GM19099 (cell line): ENCODE results near the gene TBC1D21.

Source experiments
- POLR2A ChIP-seq: IDR thresholded peaks from 3 replicates; pipeline ENCODE4 v1.6.1; 2011; ENCODE audit warnings: low read depth; ENCODE audit not compliant: insufficient read length; ENCODE audit errors: extremely low read depth

TBC1D21 gene

GRCh38 chr15:73908822-73909122 is 35.4 kb downstream of the TBC1D21 start:
- no peak for TF ChIP-seq POLR2A

GRCh38 chr15:73909651-73910050 is 36.3 kb downstream of the TBC1D21 start:
- TF ChIP-seq POLR2A = no peak

GRCh38 chr15:73910522-73911303 is 37.3 kb downstream of the TBC1D21 start:
- no peak for TF ChIP-seq POLR2A

- no peak for TF ChIP-seq POLR2A
Observed at GRCh38 chr15:73912030-73912596, 38.7 kb downstream of the TBC1D21 start.

- TF ChIP-seq POLR2A = no peak
Observed at GRCh38 chr15:73914145-73914544, 40.8 kb downstream of the TBC1D21 start.

GRCh38 chr15:73915082-73915481 is 41.7 kb downstream of the TBC1D21 start:
- TF ChIP-seq POLR2A = no peak

- TF ChIP-seq POLR2A = no peak
Observed at GRCh38 chr15:73918784-73919183, 45.4 kb downstream of the TBC1D21 start.

- no peak for TF ChIP-seq POLR2A
Observed at GRCh38 chr15:73919706-73920105, 46.3 kb downstream of the TBC1D21 start.

GRCh38 chr15:73921254-73921925 is 48.0 kb downstream of the TBC1D21 start:
- TF ChIP-seq POLR2A = no peak

GRCh38 chr15:73922186-73923151 is 49.1 kb downstream of the TBC1D21 start:
- no peak for TF ChIP-seq POLR2A

GRCh38 chr15:73923156-73923487 is 49.8 kb downstream of the TBC1D21 start:
- no peak for TF ChIP-seq POLR2A

GRCh38 chr15:73923488-73924164 is 50.3 kb downstream of the TBC1D21 start:
- no peak for TF ChIP-seq POLR2A

GRCh38 chr15:73924171-73924921 is 51.0 kb downstream of the TBC1D21 start:
- TF ChIP-seq POLR2A = no peak

- TF ChIP-seq POLR2A = no peak
Observed at GRCh38 chr15:73925848-73926218, 52.5 kb downstream of the TBC1D21 start.
